ENCODE data around the gene MYOM3.
A peak's percentile ranks its signal among the peaks of the same experiment; 100 is the strongest.
"Not testable (repeated sequence)": the region's sequence is repeated elsewhere in the genome, so short reads cannot be mapped to it uniquely, and the experiment has no call there.

MYOM3 gene

GRCh38 chr1:24018611-24019580 is 93.0 kb downstream of the MYOM3 start:
- intact Hi-C loops (cut with DNase I) = no loop called here
- peak; percentile 64 to 92 (median 82) for DNase-seq

DNA sequence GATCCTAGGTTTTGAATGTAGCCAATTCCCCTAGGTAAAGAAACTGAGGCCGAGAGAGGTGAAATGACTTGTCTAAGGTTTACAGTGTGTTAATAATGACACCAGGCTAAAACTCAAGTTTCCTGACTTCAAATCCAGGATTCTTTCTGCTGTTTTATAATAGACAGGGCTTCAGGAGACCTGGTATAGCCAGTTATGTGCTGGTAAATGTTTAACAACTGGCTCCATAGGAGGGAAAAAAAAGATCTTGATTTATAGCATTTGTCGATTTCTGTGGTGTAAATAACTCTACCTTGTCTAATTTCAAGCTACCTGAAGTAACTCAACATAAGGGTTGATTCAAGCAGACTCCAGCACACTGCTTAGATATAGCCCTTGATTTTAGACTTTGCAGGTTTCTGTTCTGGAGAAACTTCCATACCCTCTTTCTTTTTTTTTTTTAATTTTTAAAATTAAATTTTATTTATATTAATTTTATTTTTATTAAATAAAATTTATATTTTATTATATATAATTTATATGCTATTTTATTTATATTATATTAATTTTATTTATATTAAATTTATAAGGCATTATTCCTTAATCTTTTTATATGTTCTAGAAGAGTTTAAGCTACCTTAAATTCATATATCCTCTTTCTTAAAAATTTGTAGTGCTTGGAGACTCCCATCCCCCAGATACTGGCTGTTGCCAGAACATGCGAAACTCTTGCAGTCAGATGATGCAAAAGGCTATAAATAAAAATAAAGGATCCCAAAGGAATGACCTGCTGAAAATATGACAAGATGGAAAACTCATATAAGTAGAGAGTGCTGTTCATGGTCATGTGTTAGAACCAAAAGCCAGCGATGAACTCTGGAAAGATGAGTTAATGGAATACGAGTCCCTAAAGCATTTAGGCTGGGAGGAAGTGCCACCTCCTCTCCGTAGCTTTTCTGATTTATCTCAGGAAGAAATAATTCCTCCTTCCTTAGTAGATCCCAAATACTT is 96.4 kb downstream of the MYOM3 start:
- no peak for DNase-seq

DNA sequence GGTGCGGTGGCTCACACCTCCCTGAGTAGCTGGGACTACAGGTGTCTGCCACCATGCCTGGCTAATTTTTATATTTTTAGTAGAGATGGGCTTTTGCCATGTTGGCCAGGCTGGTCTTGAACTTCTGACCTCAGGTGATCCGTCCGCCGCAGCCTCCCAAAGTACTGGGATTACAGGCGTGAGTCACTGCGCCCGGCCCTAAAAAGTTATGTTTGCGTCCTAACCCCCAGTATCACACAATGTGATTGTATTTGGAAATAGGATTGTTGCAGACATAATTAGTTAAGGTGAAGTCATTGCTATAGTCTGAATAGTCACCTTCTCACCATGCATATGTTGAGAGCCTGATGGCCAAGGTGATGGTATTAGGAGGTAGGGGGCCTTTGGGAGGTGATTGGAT is 99.1 kb downstream of the MYOM3 start:
- intact Hi-C loops (cut with DNase I); DNase-seq: not testable (repeated sequence)

More for the DNA sequence above, 96.4 kb downstream of the MYOM3 start:
- intact Hi-C loops (cut with DNase I) = no loop called here

GRCh38 chr1:24010650-24011049 is 101.3 kb downstream of the MYOM3 start:
- DNase-seq = no peak
- intact Hi-C loops (cut with DNase I) = no loop called here

DNA sequence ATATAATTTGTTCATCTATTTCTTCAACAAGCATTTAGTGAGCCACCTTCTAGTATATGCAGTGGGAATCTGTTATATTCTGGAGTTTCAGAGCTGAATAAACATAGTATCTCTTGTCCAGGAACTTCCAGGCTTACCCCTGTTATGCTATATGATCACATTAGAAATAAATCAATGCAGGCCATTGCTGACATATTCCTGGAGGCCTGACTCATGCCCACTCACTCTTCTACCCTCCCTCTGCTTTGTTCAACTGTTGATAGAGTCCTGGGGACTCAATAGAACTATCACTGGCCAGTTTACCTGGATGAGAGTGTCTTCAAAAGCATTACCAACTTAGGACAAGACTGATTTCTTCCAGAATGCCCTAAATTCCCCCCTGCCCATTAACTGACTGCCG is 102.5 kb downstream of the MYOM3 start:
- intact Hi-C loops (cut with DNase I) = no loop called here
- DNase-seq = no peak

DNA sequence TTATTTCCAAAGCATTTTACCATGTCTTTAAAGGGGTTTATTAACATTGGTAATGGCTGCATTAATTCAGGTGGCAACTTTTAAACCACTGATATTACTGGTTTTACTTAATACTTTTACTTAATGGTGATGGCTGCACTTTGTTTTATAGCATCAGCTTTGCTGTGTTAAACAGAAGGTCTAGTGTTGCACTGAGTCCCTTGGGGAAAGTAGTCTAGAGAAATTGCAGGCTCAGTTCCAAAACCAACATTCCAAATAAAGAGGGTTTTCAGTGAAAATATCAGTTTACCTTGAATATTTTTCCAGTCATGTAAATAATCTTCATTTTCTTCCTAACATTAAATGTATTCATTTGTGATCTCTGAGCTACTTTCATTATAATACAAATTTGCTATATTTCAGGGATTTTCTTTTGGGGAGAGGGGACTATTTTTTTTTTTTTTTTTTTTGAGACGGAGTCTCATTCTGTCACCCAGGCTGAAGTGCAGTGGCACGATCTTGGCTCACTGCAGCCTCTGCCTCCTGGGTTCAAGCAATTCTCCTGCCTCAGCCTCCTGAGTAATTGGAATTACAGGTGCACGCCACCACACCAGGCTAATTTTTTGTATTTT is 103.3 kb downstream of the MYOM3 start:
- DNase-seq; intact Hi-C loops (cut with DNase I): not testable (repeated sequence)

DNA sequence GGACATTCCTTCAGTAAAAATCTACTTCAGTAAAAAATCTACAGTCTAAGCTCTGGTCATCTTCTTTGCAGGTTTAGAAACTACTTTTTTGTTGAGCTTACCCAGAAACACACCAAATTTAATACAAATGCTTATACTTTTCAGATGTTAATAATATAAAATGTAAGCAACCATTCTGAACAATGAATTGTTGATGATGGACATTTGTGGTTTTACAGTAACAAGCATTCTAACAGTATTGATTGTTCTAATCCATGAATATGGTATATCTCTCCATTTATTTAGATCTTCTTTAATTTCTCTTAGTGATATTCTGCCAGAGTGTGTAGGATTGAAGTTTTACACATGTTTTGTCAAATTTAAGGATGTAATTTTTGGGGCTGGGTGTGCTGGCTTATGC is 104.9 kb downstream of the MYOM3 start:
- intact Hi-C loops (cut with DNase I) = no loop called here
- no peak for DNase-seq

All from head of caudate nucleus (tissue), 42 donors.